Forelimb muscle (tissue), 1 donor: Measurements from ENCODE around the gene CAPN7. TPM values are rescaled to one million over a fixed set of nuclear protein-coding genes. Genes with fewer than 3 reads are reported as not detected.
"Not testable (repeated sequence)": the region's sequence is repeated elsewhere in the genome, so short reads cannot be mapped to it uniquely, and the experiment has no call there.

Source experiments
- DNase-seq: peaks from one replicate; pipeline ENCODE4 v3.0.0-alpha.2; 2013; ENCODE audit warnings: low read depth
- polyA plus RNA-seq: library from polyadenylated mRNA; unstranded; fragments of 120-200 nt; gene quantifications from one replicate; pipeline ENCODE4 v1.2.1, GENCODE V29; 2013; ENCODE audit not compliant: insufficient read length

CAPN7 gene
- 24.9 TPM for polyA plus RNA-seq

GRCh38 chr3:15205934-15206661, at the start of gene CAPN7:
TSS of gene CAPN7 (plus strand) at chr3:15206246. CDS start at chr3:15206496, 250 bp downstream.
- DNase-seq: peak; percentile 64

- no peak for DNase-seq
These were observed 48.6 kb upstream of the CAPN7 start for GRCh38 chr3:15157441-15157840.

GRCh38 chr3:15159501-15160136, 46.4 kb upstream of the CAPN7 start:
- DNase-seq: no peak

GRCh38 chr3:15160662-15161061, 45.4 kb upstream of the CAPN7 start:
- no peak for DNase-seq

- no peak for DNase-seq
These were observed 44.9 kb upstream of the CAPN7 start for GRCh38 chr3:15161133-15161532.

GRCh38 chr3:15163656-15164055, 42.4 kb upstream of the CAPN7 start:
- DNase-seq: not testable (repeated sequence)

- no peak for DNase-seq
These were observed 41.7 kb upstream of the CAPN7 start for GRCh38 chr3:15164340-15164739.

- no peak for DNase-seq
These were observed 41.0 kb upstream of the CAPN7 start for GRCh38 chr3:15165061-15165460.

GRCh38 chr3:15166391-15166790, 39.7 kb upstream of the CAPN7 start:
- not testable (repeated sequence) for DNase-seq

GRCh38 chr3:15171096-15171495, 35.0 kb upstream of the CAPN7 start:
- no peak for DNase-seq

- DNase-seq: no peak
These were observed 33.2 kb upstream of the CAPN7 start for GRCh38 chr3:15172806-15173205.

GRCh38 chr3:15174953-15175352, 31.1 kb upstream of the CAPN7 start:
- no peak for DNase-seq

- no peak for DNase-seq
These were observed 30.4 kb upstream of the CAPN7 start for GRCh38 chr3:15175605-15176004.

- DNase-seq: no peak
These were observed 25.9 kb upstream of the CAPN7 start for GRCh38 chr3:15180042-15180611.

- DNase-seq: no peak
These were observed 24.5 kb upstream of the CAPN7 start for GRCh38 chr3:15181511-15181910.

GRCh38 chr3:15181963-15182362, 24.1 kb upstream of the CAPN7 start:
- DNase-seq: no peak

GRCh38 chr3:15183011-15183410, 23.0 kb upstream of the CAPN7 start:
- no peak for DNase-seq

- no peak for DNase-seq
These were observed 20.6 kb upstream of the CAPN7 start for GRCh38 chr3:15185404-15185803.

- DNase-seq: no peak
These were observed 20.0 kb upstream of the CAPN7 start for GRCh38 chr3:15186101-15186476.

- DNase-seq: not testable (repeated sequence)
These were observed 19.4 kb upstream of the CAPN7 start for GRCh38 chr3:15186477-15187164.

- DNase-seq: no peak
These were observed 8.6 kb upstream of the CAPN7 start for GRCh38 chr3:15197340-15198029.

- DNase-seq: no peak
These were observed 7.4 kb upstream of the CAPN7 start for GRCh38 chr3:15198686-15199085.
